Smooth muscle cell of the pulmonary artery (primary cell): ENCODE results near the gene OR2D3. TPM values are rescaled to one million over a fixed set of nuclear protein-coding genes. Genes with fewer than 3 reads are reported as not detected.

Source experiments
- total RNA-seq: library from RNA; depleted of rRNA; stranded (reverse); fragments of >200 nt; gene quantifications from 2 replicates; pipeline ENCODE4 v1.2.3, GENCODE V29; 2014

The OR2D3 gene
- not detected in 2 replicates for total RNA-seq

GRCh38 chr11:6920702-6921101, at the start of gene OR2D3:
TSS of gene OR2D3 (plus strand) at chr11:6921002. CDS start at chr11:6921002, 0 bp downstream.

GRCh38 chr11:6876325-6876724, 44.5 kb upstream of the OR2D3 start, which contains the start of gene OR10A4:
TSS of gene OR10A4 (plus strand) at chr11:6876625. CDS start at chr11:6876648, 23 bp downstream.

DNA sequence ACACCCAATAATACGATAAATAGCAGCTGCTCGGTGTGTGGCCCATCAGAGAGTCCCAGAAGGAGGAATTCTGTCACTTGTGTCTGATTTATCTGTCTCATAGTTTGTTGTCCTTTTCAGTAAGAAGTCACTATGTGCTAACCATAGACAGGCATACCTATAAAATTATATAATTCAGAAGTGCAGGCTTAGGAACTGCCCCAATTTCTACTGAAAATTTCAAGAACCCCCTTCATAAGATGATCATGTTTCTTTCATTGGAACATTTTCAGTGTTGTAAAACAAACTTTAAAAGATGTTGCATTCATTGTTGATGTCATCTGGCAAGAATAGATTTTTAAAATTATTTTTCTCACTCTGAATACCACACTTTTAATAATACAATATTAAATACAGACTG, 28.4 kb upstream of the OR2D3 start, which contains the start of gene OR2D2:
OR2D2 (minus strand) TSS at position 101 of the 400 bp plus-strand sequence; CDS start at position 101, 0 bp downstream.

DNA sequence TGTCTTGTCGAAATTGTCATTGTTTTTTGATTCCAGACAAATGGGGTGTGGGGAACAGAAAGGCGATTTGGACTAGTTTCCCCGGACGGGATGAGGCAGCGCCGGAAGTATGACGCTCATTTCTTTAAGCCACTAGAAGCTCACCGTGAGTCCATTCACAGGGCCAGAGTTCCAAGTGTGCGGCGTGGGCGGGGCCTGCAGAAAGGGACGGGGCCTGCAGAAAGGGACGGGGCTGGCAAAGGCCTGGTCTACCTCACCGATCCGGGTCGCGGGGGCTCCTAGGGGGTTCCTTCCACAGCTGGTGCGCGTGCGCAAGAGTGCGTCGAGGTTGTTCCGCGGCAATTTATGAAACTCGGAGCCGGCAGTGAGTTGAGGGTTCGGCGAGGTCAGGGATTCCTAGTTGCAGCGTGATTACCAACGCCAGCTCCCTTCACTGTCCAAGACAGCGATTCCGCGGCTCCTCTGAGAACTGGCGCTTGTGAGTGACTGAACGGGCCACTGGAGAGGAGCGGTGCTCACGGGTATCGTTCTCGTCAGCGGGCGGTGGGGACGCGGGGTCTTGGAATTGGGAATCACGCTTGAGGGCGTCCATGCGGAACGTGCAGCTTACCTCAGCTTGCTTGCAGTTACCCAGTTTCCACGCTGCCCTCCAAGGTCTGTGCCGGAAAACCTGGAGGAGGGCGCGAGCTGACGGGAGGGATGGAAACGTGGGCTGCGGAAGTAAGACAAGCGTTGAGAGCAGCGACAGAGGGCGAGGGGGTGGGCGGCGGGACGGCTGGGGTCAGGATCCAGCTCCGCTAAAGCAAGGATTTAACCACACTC, 5.6 kb downstream of the OR2D3 start, which contains the start of gene ZNF215:
ZNF215 (plus strand) TSS at position 219 of the 822 bp plus-strand sequence. CDS start 5,847 bp downstream, outside the sequence.

Other genes starting within 250 kb of the OR2D3 start
- 49.8 and 61.2 TPM in 2 replicates for gene MRPL17, start 237.7 kb upstream of the OR2D3 start, total RNA-seq
- gene OR2AG2, start 149.0 kb upstream of the OR2D3 start, total RNA-seq, result 0.10 and 0.13 TPM in 2 replicates
- not detected in 2 replicates for gene OR2AG1, start 138.0 kb upstream of the OR2D3 start, total RNA-seq
- gene OR6A2, start 121.3 kb upstream of the OR2D3 start, total RNA-seq, result 0.13 and 0.26 TPM in 2 replicates
- not detected in 2 replicates for gene OR10A5, start 75.3 kb upstream of the OR2D3 start, total RNA-seq
- gene OR10A2, start 57.9 kb upstream of the OR2D3 start, total RNA-seq, result not detected in 2 replicates
- not detected in 2 replicates for gene OR10A4, start 44.4 kb upstream of the OR2D3 start, total RNA-seq
- 0.13 and 0.36 TPM in 2 replicates for gene OR2D2, start 28.5 kb upstream of the OR2D3 start, total RNA-seq
- 2.6 and 3.8 TPM in 2 replicates for gene ZNF215, start 5.4 kb downstream of the OR2D3 start, total RNA-seq
- 2.6 and 2.7 TPM in 2 replicates for gene ZNF214, start 99.3 kb downstream of the OR2D3 start, total RNA-seq
- 0.07 and 0.10 TPM in 2 replicates for gene NLRP14, start 99.5 kb downstream of the OR2D3 start, total RNA-seq
- gene RBMXL2, start 168.0 kb downstream of the OR2D3 start, total RNA-seq, result not detected in 2 replicates